ENCODE measurements around the gene SMG1. TPM values are rescaled to one million over a fixed set of nuclear protein-coding genes. Genes with fewer than 3 reads are reported as not detected.
A peak's percentile ranks its signal among the peaks of the same experiment; 100 is the strongest.
"Not testable (repeated sequence)": the region's sequence is repeated elsewhere in the genome, so short reads cannot be mapped to it uniquely, and the experiment has no call there.

The SMG1 gene
- total RNA-seq, 3 donors from 2014 or later = 107 to 132 (median 110) TPM

DNA sequence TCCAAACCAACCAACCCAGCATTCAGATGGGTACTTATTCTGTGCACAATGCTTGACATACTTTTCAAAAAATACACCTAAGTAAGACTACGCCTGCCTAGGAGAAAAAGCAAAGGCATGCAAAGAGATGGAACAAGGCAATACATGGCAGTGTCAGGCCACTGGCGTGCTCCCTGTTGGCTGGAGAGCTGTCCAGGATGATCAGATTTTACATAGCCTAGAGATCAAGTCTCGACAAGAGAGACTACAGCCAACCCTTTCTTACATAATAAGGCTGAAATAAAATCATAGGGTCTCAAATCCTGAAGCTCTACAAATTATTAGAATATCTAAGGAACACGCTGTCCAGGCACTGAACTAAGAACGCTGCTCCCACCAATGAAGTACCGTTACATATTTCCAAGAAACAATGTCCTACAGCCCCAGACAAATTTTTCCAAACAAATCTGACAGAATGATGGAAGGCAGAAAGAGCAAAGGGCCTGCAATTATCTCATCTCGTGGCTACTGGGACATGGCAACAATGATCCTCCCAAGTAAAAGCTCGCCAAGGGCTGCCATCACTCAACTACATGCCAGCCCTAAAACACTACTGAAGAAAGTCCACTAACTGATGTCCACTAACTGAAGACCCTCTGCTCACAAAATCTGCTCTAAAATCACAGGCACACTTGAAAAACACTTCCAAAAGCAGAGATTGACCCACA lies 141.1 kb downstream of the SMG1 start:
- no peaks in the 10 kb centered on the region for H3K9me3 ChIP-seq
- no peak overlapping the region for H3K27ac ChIP-seq
- peaks cover 8 to 17% of the 10 kb centered on the region in 2 donors for H3K4me1 ChIP-seq
- no peaks in the 10 kb centered on the region for H3K27me3 ChIP-seq
- TF ChIP-seq POLR2AphosphoS5 (IDR thresholded peaks at IDR 0.05) (no peak), POLR2A (IDR thresholded peaks at IDR 0.05) (no peak)
- TF ChIP-seq, protein P1, sequence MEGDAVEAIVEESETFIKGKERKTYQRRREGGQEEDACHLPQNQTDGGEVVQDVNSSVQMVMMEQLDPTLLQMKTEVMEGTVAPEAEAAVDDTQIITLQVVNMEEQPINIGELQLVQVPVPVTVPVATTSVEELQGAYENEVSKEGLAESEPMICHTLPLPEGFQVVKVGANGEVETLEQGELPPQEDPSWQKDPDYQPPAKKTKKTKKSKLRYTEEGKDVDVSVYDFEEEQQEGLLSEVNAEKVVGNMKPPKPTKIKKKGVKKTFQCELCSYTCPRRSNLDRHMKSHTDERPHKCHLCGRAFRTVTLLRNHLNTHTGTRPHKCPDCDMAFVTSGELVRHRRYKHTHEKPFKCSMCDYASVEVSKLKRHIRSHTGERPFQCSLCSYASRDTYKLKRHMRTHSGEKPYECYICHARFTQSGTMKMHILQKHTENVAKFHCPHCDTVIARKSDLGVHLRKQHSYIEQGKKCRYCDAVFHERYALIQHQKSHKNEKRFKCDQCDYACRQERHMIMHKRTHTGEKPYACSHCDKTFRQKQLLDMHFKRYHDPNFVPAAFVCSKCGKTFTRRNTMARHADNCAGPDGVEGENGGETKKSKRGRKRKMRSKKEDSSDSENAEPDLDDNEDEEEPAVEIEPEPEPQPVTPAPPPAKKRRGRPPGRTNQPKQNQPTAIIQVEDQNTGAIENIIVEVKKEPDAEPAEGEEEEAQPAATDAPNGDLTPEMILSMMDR (IDR thresholded peaks at IDR 0.05) = no peak
- H3K36me3 ChIP-seq = peaks cover 16% of the 10 kb centered on the region
- no peak for DNase-seq (ENCODE audit: low spot score in 2 of 2)
- H3K4me3 ChIP-seq = peak overlapping the region in 1 of 3 donors; percentile 31
- intact Hi-C loops (cut with DNase I; ENCODE audit: low total_unique reads) = no loop called here

DNA sequence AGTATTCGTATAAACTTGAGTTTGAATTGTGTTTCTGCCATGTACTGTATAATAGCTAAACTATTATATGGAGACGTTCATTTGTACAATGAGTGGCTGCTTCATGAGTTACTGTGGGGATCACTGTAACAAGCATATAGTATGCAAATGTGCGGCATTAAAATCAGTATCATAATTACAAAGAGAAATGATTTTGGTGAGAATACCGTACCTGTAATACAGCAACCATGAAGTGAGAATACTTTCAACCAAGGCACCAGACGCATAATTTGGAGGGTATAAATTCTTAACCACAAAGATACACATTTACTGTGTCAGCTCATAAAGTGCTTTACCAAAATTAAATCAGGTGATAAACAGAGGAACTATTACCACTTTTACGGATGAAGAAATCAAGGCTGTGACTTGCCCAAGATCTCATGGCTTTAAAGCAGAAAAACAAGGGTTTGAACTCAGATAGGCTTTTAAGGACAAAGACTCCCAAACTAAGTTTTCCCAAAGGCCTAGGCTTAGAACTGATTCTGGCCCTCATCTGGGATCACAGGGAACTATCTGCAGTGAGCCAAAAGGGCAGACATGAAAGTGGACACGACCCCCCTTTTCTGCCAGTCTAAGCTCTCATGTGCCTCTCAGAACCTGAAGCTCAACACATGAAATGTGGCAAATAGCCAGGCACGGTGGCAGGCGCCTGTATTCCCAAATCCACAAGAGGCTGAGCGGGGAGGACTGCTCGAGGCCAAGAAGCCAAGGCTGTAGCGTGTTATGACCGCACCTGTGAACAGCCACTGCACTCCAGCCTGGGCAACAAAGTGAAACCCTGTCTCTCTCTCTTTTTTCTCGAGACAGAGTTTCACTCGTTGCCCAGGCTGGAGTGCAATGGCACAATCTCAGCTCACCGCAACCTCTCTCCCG lies 142.5 kb downstream of the SMG1 start:
- no peak overlapping the region for H3K27ac ChIP-seq
- no peak overlapping the region for H3K4me3 ChIP-seq
- H3K36me3 ChIP-seq = peaks cover 16% of the 10 kb centered on the region
- no peak for DNase-seq (ENCODE audit: low spot score in 2 of 2)
- H3K9me3 ChIP-seq = no peaks in the 10 kb centered on the region
- intact Hi-C loops (cut with DNase I; ENCODE audit: low total_unique reads) = no loop called here
- peaks cover 8 to 15% of the 10 kb centered on the region in 2 donors for H3K4me1 ChIP-seq
- no peaks in the 10 kb centered on the region for H3K27me3 ChIP-seq
- TF ChIP-seq POLR2A (IDR thresholded peaks at IDR 0.05) (no peak), POLR2AphosphoS5 (IDR thresholded peaks at IDR 0.05) (no peak)
- TF ChIP-seq, protein P1 (IDR thresholded peaks at IDR 0.05) = no peak

DNA sequence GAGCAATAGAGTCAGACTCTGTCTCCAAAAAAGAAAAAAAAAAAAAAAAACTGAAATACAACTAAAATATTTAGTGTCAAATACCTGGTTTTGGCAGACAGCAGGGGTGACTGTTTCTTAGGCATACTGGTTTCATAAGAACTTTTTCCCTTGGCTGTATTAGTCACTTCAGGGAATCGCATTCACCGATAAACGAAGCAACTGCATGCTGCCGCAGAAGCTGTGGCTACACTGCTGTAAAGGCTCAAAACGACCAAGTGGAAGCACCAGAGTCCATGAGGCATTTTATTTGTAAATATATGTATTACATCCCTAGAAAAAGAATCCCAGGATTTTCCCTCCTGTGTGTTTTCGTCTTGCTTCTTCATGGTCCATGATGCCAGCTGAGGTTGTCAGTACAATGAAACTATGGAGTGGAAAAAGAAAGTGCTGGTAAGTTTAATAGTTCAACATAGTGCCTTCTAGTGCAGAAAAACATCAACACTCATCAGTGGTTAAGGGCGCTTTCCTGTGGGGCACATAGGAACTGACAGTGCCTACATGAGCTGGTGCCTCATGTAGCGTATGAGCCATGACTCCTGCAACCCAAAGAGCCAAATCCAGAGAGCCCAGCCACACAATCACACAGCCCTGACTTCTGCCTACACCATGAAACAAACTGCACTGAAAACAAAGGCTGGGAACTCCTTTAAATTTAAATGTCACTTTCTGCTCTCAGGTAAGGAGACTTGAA lies 143.3 kb downstream of the SMG1 start:
- Histone ChIP-seq H3K9me3 (no peaks in the 10 kb centered on the region), H3K36me3 (peaks cover 16% of the 10 kb centered on the region), H3K27ac (no peak overlapping the region), H3K4me1 (peaks cover 3 to 7% of the 10 kb centered on the region in 2 donors), H3K4me3 (no peak overlapping the region), H3K27me3 (no peaks in the 10 kb centered on the region)
- intact Hi-C loops (cut with DNase I; ENCODE audit: low total_unique reads) = no loop called here
- no peak for DNase-seq (ENCODE audit: low spot score in 2 of 2)
- TF ChIP-seq POLR2A (IDR thresholded peaks at IDR 0.05) = no peak
- TF ChIP-seq POLR2AphosphoS5 (IDR thresholded peaks at IDR 0.05) = no peak
- TF ChIP-seq, protein P1 (IDR thresholded peaks at IDR 0.05) = no peak

DNA sequence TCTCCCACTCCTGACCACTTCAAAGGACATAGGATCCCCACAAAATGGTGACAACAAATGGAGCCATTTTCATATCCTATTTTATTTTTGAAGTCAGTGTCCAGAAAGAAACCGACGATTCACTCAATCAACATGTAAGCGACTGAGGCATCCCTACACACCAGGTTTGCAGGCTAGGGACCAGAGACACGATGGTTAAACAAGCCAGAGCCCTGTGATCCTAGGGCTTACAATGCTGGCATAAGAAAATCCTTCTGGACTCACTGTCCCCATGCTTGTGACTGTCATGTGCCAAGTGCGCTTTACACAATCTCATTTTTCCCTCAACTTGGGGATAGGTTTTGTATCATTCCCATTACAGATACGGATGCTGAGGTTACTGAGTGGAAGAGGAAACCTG lies 145.0 kb downstream of the SMG1 start:
- DNase-seq (ENCODE audit: low spot score in 2 of 2); intact Hi-C loops (cut with DNase I; ENCODE audit: low total_unique reads): not testable (repeated sequence)

DNA sequence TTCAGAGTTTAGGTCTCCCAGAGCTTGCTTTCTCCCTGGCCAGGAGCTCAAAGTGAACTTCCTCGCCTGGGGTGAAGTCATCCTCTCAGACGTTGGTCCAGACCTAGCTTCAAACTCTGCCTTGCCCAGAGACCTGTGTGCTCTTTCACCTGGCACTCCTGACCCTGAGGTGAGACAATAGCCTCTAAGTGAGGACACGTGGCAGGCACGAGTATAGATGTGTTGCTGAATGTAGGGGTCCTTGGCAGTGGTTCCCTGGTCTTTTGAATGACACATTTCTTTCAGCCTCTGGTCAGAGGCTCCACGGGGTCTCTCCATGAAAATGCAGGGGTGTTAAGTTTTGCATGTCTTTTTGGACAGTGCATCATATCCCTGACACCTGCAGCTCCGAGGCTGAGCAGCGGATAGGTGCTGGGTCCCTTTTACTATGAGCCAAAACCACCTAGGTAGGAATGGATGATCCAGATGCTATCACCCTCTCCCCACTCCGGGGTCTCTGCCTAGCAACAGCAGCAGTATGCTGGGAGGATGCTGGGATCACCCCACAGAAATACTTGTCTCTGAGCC lies 145.7 kb downstream of the SMG1 start:
- H3K27ac ChIP-seq; intact Hi-C loops (cut with DNase I; ENCODE audit: low total_unique reads); DNase-seq (ENCODE audit: low spot score in 2 of 2); H3K9me3 ChIP-seq; H3K4me1 ChIP-seq; H3K27me3 ChIP-seq; H3K4me3 ChIP-seq: not testable (repeated sequence)
- peaks cover 12% of the 10 kb centered on the region for H3K36me3 ChIP-seq

More for the DNA sequence above, 145.0 kb downstream of the SMG1 start:
- H3K36me3 ChIP-seq = peaks cover 14% of the 10 kb centered on the region
- H3K4me3 ChIP-seq, H3K27ac ChIP-seq, H3K4me1 ChIP-seq, H3K27me3 ChIP-seq, H3K9me3 ChIP-seq: not testable (repeated sequence)

DNA sequence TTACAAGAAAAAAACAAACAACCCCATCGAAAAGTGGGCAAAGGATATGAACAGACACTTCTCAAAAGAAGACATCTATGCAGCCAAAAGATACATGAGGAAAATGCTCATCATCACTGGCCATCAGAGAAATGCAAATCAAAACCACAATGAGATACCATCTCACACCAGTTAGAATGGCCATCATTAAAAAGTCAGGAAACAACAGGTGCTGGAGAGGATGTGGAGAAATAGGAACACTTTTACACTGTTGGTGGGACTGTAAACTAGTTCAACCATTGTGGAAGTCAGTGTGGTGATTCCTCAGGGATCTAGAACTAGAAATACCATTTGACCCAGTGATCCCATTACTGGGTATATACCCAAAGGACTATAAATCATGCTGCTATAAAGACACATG lies 148.5 kb downstream of the SMG1 start:
- H3K9me3 ChIP-seq; DNase-seq (ENCODE audit: low spot score in 2 of 2); H3K4me1 ChIP-seq; H3K27ac ChIP-seq; H3K27me3 ChIP-seq; H3K36me3 ChIP-seq; H3K4me3 ChIP-seq; intact Hi-C loops (cut with DNase I; ENCODE audit: low total_unique reads): not testable (repeated sequence)

DNA sequence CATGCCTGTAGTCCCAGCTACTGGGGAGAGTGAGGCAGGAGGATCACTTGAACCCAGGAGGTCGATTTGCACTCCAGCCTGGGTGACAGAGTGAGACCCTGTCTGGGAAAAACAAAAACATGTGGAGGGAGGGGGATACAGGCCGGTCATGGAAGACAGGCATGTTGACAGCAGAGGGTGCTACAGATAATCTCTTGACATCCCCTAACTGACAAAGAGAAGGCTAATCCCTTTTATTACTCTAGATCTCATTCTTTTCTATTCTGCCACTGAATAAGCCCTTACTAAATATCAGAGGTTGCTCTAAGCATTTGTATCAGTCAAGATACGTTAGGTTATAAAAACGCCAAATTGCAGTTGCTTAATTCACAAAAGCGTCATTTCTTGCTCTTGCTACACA lies 149.9 kb downstream of the SMG1 start:
- H3K9me3 ChIP-seq; DNase-seq (ENCODE audit: low spot score in 2 of 2); H3K4me1 ChIP-seq; H3K4me3 ChIP-seq; H3K36me3 ChIP-seq; H3K27me3 ChIP-seq; intact Hi-C loops (cut with DNase I; ENCODE audit: low total_unique reads); H3K27ac ChIP-seq: not testable (repeated sequence)

DNA sequence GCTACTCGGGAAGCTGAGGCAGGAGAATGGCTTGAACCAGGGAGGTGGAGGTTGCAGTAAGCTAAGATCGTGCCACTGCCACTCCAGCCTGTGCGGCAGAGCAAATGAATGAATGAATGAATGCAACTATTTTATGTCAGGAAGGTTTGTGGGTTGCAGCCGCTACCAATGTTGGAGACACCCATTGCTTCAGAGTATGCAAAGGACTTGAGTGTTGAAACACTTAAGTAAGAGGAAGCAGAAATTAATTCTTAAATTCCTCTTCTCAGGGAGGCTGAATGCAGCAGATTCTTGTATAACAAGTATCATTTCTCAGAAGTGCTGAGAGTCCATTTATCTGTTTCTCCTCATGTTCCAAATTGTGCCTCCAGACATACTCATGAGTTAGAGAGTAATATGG lies 151.6 kb downstream of the SMG1 start:
- H3K4me1 ChIP-seq; H3K4me3 ChIP-seq; H3K27ac ChIP-seq; H3K36me3 ChIP-seq; DNase-seq (ENCODE audit: low spot score in 2 of 2); H3K9me3 ChIP-seq; intact Hi-C loops (cut with DNase I; ENCODE audit: low total_unique reads); H3K27me3 ChIP-seq: not testable (repeated sequence)

DNA sequence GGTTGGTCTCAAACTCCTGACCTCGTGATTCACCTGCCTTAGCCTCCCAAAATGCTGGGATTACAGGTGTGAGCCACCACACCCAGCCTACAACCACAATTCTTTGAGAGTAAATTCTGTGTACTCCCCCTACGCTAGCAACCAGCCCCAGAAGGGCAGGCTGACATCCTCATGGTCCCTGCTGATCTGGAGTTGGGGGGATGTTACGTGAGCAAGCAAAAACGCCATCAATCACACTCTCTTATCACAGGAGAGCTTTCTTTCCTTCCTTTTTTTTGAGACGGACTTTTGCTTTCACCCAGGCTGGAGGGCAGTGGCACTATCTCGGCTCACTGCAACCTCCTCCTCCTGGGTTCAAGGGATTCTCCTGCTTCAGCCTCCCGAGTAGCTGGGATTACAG lies 154.0 kb downstream of the SMG1 start:
- DNase-seq (ENCODE audit: low spot score in 2 of 2); H3K36me3 ChIP-seq; H3K27me3 ChIP-seq; intact Hi-C loops (cut with DNase I; ENCODE audit: low total_unique reads); H3K27ac ChIP-seq; H3K9me3 ChIP-seq; H3K4me3 ChIP-seq; H3K4me1 ChIP-seq: not testable (repeated sequence)

Data from breast epithelium (tissue), 4 donors.